Bronchial epithelial cell (primary cell): ENCODE results near the gene DDX18. TPM values are rescaled to one million over a fixed set of nuclear protein-coding genes. Genes with fewer than 3 reads are reported as not detected.

Experiments
- DNase-seq: peaks from one replicate; pipeline ENCODE4 v3.0.0-alpha.2; 2010; ENCODE audit warnings: low read depth
- FAIRE-seq: peaks from 2 replicates; lab custom pipeline; 2011; peaks lifted over from hg19 to GRCh38; lab: Jason Lieb, UNC
- H3K27me3 ChIP-seq: 2 replicates; pipeline ENCODE4 v1.5.1; 2011; ENCODE audit warnings: low read length; ENCODE audit not compliant: control insufficient read depth, insufficient read depth
- H3K36me3 ChIP-seq: 2 replicates; pipeline ENCODE4 v1.5.1; 2011; ENCODE audit warnings: low read length; ENCODE audit not compliant: control insufficient read depth, insufficient read depth
- H3K4me3 ChIP-seq: 2 replicates; pipeline ENCODE4 v1.5.1; 2011; ENCODE audit warnings: mild to moderate bottlenecking, low read depth, low read length, control low read depth
- CTCF ChIP-seq: IDR thresholded peaks from 2 replicates; pipeline ENCODE4 v1.5.1; 2011; ENCODE audit warnings: mild to moderate bottlenecking, moderate library complexity, low read length, control low read depth, inconsistent platforms; ENCODE audit not compliant: insufficient read depth, severe bottlenecking
- total RNA-seq: library from RNA; depleted of rRNA; stranded (reverse); fragments of >200 nt; gene quantifications from 2 replicates; pipeline ENCODE4 v1.2.1, GENCODE V29; 2014

Gene DDX18
- total RNA-seq, 1 donor from 2014 or later, result 74.8 TPM

- no peak overlapping the region for H3K4me3 ChIP-seq
- FAIRE-seq (no peak), DNase-seq (no peak)
- H3K36me3 ChIP-seq, result no peaks in the 10 kb centered on the region
- no peaks in the 10 kb centered on the region for H3K27me3 ChIP-seq
- TF ChIP-seq CTCF, result no peak
Observed at GRCh38 chr2:117879003-117879402, 64.5 kb downstream of the DDX18 start.

Other genes starting within 250 kb of the DDX18 start
- 21.3 and 23.7 TPM in 2 replicates for gene CCDC93, start 199.4 kb downstream of the DDX18 start, total RNA-seq